RPMI7951 (cell line): ENCODE measurements around the gene PIEZO2. TPM values are rescaled to one million over a fixed set of nuclear protein-coding genes. Genes with fewer than 3 reads are reported as not detected.

Source experiments
- DNase-seq: peaks from one replicate; pipeline ENCODE4 v3.0.0-alpha.2; 2012; ENCODE audit warnings: low read depth
- total RNA-seq: library from RNA; depleted of rRNA; stranded (reverse); fragments of >200 nt; shearing (Covaris generic); gene quantifications from 2 replicates; pipeline ENCODE4 v1.2.3, GENCODE V29; 2014

Gene PIEZO2
- total RNA-seq, 1 experiment from 2014 or later: 10.7 TPM

GRCh38 chr18:10748641-10749040 is 400.7 kb downstream of the PIEZO2 start:
- DNase-seq: no peak

DNA sequence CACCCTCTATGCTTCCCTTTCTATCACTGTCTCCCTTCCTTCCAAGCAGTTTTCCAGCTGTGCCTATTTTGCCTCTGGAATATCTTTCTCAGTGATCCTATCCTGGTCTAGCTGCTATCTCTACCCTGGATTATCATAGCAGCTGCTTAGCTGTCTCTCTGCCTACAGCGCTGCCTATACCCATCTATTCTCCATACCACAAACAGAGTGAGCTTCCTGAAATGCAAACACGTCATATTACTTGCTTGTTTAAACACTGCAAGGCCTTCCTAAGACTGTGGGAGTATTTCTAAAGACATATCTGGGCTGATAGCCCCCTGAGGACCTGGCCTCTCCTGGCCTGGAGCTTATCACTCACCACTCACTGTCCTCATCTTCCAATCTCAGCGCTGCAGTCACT is 403.4 kb downstream of the PIEZO2 start:
- DNase-seq: no peak

- no peak for DNase-seq
These were observed 404.1 kb downstream of the PIEZO2 start for GRCh38 chr18:10745219-10745618.

GRCh38 chr18:10743766-10744165 is 405.6 kb downstream of the PIEZO2 start:
- no peak for DNase-seq

GRCh38 chr18:10739152-10739551 is 410.2 kb downstream of the PIEZO2 start:
- no peak for DNase-seq

GRCh38 chr18:10736984-10737383 is 412.4 kb downstream of the PIEZO2 start:
- DNase-seq: no peak

GRCh38 chr18:10732990-10733389 is 416.4 kb downstream of the PIEZO2 start:
- no peak for DNase-seq

DNA sequence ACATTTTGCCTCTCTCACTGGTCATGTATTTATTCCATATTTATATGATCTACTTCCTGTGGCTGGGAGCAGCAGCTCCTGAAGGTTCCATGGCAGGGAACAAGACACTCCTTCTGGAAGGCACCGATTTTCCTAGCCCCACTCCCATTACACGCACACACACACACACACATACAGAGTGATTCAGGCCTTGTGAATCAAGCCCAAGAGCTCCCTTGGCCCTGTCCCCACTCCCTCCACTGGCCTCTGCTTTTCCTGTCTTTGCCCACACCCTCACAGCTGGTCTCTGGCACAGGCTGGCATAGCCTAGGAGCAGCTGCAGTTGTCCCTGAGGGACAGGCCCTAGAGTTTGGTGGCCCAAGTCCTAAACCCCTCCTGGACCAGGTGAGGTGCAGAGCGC is 421.9 kb downstream of the PIEZO2 start:
- peak; percentile 13 for DNase-seq

- no peak for DNase-seq
These were observed 422.9 kb downstream of the PIEZO2 start for GRCh38 chr18:10726198-10727068.

GRCh38 chr18:10724666-10725065 is 424.7 kb downstream of the PIEZO2 start:
- DNase-seq: no peak

- no peak for DNase-seq
These were observed 425.9 kb downstream of the PIEZO2 start for GRCh38 chr18:10723496-10723895.

DNA sequence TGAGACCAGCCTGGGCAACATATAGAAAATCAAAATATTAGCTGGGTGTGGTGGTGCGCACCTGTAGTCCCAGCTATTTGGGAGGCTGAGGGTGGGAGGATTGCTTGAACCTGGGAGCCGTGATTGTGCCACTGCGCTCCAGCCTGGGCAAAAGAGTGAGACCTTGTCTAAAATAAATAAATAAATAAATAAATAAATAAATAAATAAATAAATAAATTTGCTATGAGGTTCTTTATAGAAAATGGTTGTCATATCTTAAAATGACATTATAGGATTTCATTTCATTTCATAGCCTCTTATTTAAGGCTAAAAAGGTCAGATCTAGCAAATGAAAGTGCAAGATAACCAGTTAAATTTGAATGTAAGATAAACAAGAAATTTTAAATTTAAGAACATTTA is 430.6 kb downstream of the PIEZO2 start:
- DNase-seq: no peak

- DNase-seq: peak; percentile 76
These were observed 433.6 kb downstream of the PIEZO2 start for GRCh38 chr18:10715791-10716190.

GRCh38 chr18:10713409-10713808 is 436.0 kb downstream of the PIEZO2 start:
- DNase-seq: no peak

- DNase-seq: no peak
These were observed 442.1 kb downstream of the PIEZO2 start for GRCh38 chr18:10707294-10707693.

GRCh38 chr18:10705786-10706185 is 443.6 kb downstream of the PIEZO2 start:
- no peak for DNase-seq

DNA sequence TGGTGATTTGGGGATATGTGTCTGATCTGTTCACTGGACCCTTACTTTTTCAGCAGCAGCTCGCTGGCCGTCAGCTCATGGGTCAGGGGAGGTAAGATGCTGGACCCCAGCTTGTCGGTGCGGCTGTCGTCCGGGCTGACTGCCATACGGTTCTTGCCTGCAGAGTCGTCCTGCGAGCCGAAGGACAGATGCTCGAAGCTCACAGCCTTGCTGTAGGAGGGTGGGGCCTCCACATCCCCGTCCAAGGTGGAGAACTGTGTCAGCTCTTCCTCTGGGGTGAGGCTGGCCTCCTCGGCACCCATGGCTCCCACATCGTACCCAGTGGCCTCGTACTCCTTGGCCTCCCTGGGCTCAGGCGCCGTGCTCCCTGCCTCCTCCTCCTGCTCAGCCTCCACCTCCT is 444.1 kb downstream of the PIEZO2 start:
- no peak for DNase-seq

DNA sequence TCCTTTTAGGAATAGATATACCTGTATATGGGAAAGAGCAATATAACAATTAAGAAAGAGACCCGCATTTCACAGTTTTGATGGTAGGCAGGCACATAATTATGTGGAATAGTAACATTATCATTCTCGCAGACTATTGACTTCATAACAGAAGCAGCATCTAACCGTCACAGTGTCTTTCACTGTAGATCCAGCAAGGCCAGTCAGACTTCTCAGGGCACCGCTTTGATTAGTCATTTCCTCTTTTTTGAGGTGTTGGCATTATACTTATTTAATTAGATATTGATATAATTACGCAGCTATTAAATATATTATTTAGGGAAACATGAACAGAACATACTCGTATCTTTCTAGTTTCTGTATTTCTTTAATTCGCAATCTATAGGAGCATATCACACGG is 447.2 kb downstream of the PIEZO2 start:
- DNase-seq: no peak

- no peak for DNase-seq
These were observed 459.0 kb downstream of the PIEZO2 start for GRCh38 chr18:10690366-10690765.

DNA sequence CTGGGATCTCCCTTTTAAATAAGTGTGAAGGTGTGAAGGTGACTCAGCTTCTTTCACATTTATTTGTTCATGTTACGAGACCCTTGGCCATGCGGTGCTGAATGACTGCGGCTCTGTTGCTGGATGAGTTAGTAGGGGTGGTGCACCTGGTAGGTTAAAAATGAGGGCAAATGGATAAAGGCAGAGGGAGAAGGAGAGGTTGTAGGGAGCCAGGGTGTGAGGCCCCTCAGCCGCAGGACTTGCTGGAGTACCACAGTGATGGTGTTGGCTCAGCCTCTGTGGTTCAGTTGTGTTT is 459.4 kb downstream of the PIEZO2 start:
- DNase-seq: no peak

GRCh38 chr18:10689236-10690034 is 459.9 kb downstream of the PIEZO2 start:
- DNase-seq: no peak

DNA sequence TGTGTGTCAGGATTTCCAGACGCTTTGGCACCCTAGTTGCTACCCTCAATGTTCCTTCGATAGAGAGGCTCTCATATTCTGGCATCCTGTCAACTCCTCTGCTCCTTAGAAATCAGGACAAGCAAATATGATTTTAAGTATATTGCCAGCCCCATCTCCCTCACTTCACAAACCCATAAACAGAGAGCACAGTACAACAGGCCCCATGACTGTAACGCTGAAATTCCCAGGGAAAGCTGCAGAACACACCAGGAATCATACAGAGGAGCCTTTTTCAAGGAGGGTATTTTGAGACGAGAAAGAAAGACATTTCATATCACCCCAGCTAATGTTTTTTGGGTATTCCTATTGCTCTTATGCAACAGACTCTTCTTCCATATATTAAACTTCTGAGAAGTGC is 460.6 kb downstream of the PIEZO2 start:
- no peak for DNase-seq
